ENCODE measurements around the gene ABCD1.

DNA sequence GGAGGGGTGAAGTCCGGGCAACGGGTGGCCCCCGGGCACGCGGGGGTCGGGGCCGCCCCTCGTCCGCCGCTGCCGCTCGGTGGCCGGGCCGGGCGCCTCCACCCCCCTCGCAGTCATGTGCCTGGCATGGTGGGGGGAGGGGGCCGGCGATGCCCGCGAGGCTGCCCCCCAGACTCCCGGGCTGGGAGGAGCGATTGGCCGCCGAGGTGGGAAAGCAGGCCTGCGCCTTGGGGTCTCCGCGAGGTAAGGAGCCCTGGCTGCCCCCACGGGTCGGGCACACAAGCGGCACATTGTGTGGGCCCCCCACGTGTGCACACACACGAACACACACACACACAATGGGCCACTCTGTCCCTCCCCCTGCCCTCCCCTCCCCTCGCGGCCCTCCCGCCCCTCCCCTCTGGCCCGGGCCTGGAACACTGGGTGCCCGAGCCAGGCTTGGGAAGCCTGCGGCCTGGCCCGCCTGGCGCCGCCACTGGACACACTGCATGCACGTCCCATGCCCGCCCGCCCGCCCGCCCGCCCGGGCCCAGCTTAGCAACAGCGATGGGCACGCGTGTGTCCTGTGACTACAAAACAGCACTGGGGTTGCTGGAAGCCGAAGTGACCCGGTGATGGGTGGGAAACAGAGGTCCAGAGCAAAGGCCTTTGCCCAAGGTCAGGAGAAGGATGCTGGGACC lies 35.6 kb upstream of the ABCD1 start:
- TF ChIP-seq, protein P1, sequence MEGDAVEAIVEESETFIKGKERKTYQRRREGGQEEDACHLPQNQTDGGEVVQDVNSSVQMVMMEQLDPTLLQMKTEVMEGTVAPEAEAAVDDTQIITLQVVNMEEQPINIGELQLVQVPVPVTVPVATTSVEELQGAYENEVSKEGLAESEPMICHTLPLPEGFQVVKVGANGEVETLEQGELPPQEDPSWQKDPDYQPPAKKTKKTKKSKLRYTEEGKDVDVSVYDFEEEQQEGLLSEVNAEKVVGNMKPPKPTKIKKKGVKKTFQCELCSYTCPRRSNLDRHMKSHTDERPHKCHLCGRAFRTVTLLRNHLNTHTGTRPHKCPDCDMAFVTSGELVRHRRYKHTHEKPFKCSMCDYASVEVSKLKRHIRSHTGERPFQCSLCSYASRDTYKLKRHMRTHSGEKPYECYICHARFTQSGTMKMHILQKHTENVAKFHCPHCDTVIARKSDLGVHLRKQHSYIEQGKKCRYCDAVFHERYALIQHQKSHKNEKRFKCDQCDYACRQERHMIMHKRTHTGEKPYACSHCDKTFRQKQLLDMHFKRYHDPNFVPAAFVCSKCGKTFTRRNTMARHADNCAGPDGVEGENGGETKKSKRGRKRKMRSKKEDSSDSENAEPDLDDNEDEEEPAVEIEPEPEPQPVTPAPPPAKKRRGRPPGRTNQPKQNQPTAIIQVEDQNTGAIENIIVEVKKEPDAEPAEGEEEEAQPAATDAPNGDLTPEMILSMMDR (IDR thresholded peaks at IDR 0.05), result no peak
- TF ChIP-seq EP300 (IDR thresholded peaks at IDR 0.05), result no peak

Measured in ovary (tissue), 3 donors.